ENCODE data around the gene AKAP10.
"Not testable (repeated sequence)": the region's sequence is repeated elsewhere in the genome, so short reads cannot be mapped to it uniquely, and the experiment has no call there.

The AKAP10 gene

GRCh38 chr17:19915245-19915978 is 62.2 kb downstream of the AKAP10 start:
- DNase-seq: no peak

GRCh38 chr17:19911033-19911432 is 66.6 kb downstream of the AKAP10 start:
- no peak for DNase-seq

- DNase-seq: no peak
Observed at GRCh38 chr17:19909139-19909538, 68.5 kb downstream of the AKAP10 start.

- DNase-seq: no peak
Observed at GRCh38 chr17:19905502-19905901, 72.1 kb downstream of the AKAP10 start.

GRCh38 chr17:19904924-19905323 is 72.7 kb downstream of the AKAP10 start:
- DNase-seq: no peak

GRCh38 chr17:19904412-19904811 is 73.2 kb downstream of the AKAP10 start:
- DNase-seq: no peak

GRCh38 chr17:19900809-19901208 is 76.8 kb downstream of the AKAP10 start:
- no peak for DNase-seq

GRCh38 chr17:19897903-19898302 is 79.7 kb downstream of the AKAP10 start:
- no peak for DNase-seq

GRCh38 chr17:19897090-19897837 is 80.4 kb downstream of the AKAP10 start:
- DNase-seq: peak; percentile 54

GRCh38 chr17:19896679-19897078 is 80.9 kb downstream of the AKAP10 start:
- DNase-seq: no peak

- DNase-seq: not testable (repeated sequence)
Observed at GRCh38 chr17:19890554-19890953, 87.1 kb downstream of the AKAP10 start.

GRCh38 chr17:19890001-19890400 is 87.6 kb downstream of the AKAP10 start:
- DNase-seq: not testable (repeated sequence)

GRCh38 chr17:19886116-19886515 is 91.5 kb downstream of the AKAP10 start:
- no peak for DNase-seq

- DNase-seq: no peak
Observed at GRCh38 chr17:19883537-19884215, 94.0 kb downstream of the AKAP10 start.

- DNase-seq: no peak
Observed at GRCh38 chr17:19880393-19880792, 97.2 kb downstream of the AKAP10 start.

- no peak for DNase-seq
Observed at GRCh38 chr17:19877364-19877945, 100.2 kb downstream of the AKAP10 start.

GRCh38 chr17:19876529-19877161 is 101.0 kb downstream of the AKAP10 start:
- no peak for DNase-seq

- DNase-seq: no peak
Observed at GRCh38 chr17:19874256-19874655, 103.4 kb downstream of the AKAP10 start.

GRCh38 chr17:19873346-19873745 is 104.3 kb downstream of the AKAP10 start:
- DNase-seq: no peak

GRCh38 chr17:19868079-19868395 is 109.6 kb downstream of the AKAP10 start:
- no peak for DNase-seq

GRCh38 chr17:19867329-19868078 is 110.1 kb downstream of the AKAP10 start, which contains the start of gene ULK2:
Gene ULK2 (minus strand): TSS chr17:19867936. CDS start chr17:19867417, 519 bp downstream.
- no peak for DNase-seq

GRCh38 chr17:19867079-19867328 is 110.6 kb downstream of the AKAP10 start:
- peak; percentile 4 for DNase-seq

- no peak for DNase-seq
Observed at GRCh38 chr17:19865021-19865420, 112.6 kb downstream of the AKAP10 start.

Data from NCI-H2029 (cell line).